Measurements from ENCODE around the gene MPO. TPM values are rescaled to one million over a fixed set of nuclear protein-coding genes. Genes with fewer than 3 reads are reported as not detected.

The MPO gene
- polyA plus RNA-seq, 2 donors: 0.02 TPM; not detected in 1

GRCh38 chr17:58238147-58238634 lies 42.5 kb downstream of the MPO start, which contains the start of gene LPO:
TSS of gene LPO (plus strand) at chr17:58238584. CDS start at chr17:58242980, 4,396 bp downstream.
- no peaks in the 10 kb centered on the region for H3K9me3 ChIP-seq (ENCODE audit: control insufficient read depth in 2 of 2, insufficient read depth in 1 of 2, low read depth in 1 of 2, low read length in 1 of 2)
- H3K36me3 ChIP-seq (ENCODE audit: control insufficient read depth in 2 of 2, insufficient read depth in 2 of 2, low read length in 1 of 2): no peaks in the 10 kb centered on the region
- H3K4me3 ChIP-seq (ENCODE audit: low read depth in 1 of 2, low read length in 2 of 2): no peak within 1 kb of the TSS
- 69 to 78% methylated on average over 5 of the region's 5 CpGs for WGBS, 2 donors
- H3K27ac ChIP-seq (ENCODE audit: low read depth in 2 of 2, low read length in 1 of 2): no peak within 1 kb of the TSS
- H3K27me3 ChIP-seq (ENCODE audit: control insufficient read depth in 1 of 2, insufficient read depth in 2 of 2, low read length in 2 of 2): no peaks in the 10 kb centered on the region
- H3K4me1 ChIP-seq (ENCODE audit: control insufficient read depth in 2 of 2, insufficient read depth in 2 of 2, low read length in 1 of 2): no peaks in the 10 kb centered on the region

DNA sequence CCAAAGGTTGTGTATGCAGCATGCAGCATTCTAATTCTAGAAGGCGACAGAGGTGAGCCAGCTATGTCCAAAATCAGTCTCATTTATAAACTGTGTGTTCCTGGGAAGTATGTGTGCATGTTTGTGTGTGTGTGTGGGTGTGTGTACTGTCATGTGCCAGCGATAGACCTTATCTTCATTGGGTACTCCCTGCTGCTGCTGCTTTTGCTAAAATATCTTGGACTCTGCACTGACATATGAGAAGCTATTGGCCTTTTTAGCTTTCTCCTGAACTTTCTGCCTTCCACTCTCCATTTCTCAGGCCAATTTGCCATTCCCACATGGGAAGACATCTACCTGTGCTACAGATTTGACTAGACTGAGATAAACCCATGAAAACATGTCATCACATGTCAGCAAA lies 44.3 kb downstream of the MPO start:
- no peak overlapping the region for H3K27ac ChIP-seq (ENCODE audit: low read depth in 2 of 2, low read length in 1 of 2)
- no peaks in the 10 kb centered on the region for H3K9me3 ChIP-seq (ENCODE audit: control insufficient read depth in 2 of 2, insufficient read depth in 1 of 2, low read depth in 1 of 2, low read length in 1 of 2)
- no peaks in the 10 kb centered on the region for H3K4me1 ChIP-seq (ENCODE audit: control insufficient read depth in 2 of 2, insufficient read depth in 2 of 2, low read length in 1 of 2)
- H3K36me3 ChIP-seq (ENCODE audit: control insufficient read depth in 2 of 2, insufficient read depth in 2 of 2, low read length in 1 of 2): no peaks in the 10 kb centered on the region
- no peaks in the 10 kb centered on the region for H3K27me3 ChIP-seq (ENCODE audit: control insufficient read depth in 1 of 2, insufficient read depth in 2 of 2, low read length in 2 of 2)
- H3K4me3 ChIP-seq (ENCODE audit: low read depth in 1 of 2, low read length in 2 of 2): no peak overlapping the region
- 78 to 83% methylated on average over 2 of the region's 2 CpGs for WGBS, 2 donors

- Histone ChIP-seq H3K9me3 (ENCODE audit: control insufficient read depth in 2 of 2, insufficient read depth in 1 of 2, low read depth in 1 of 2, low read length in 1 of 2) (no peaks in the 10 kb centered on the region), H3K27ac (ENCODE audit: low read depth in 2 of 2, low read length in 1 of 2) (no peak overlapping the region), H3K4me1 (ENCODE audit: control insufficient read depth in 2 of 2, insufficient read depth in 2 of 2, low read length in 1 of 2) (no peaks in the 10 kb centered on the region), H3K4me3 (ENCODE audit: low read depth in 1 of 2, low read length in 2 of 2) (no peak overlapping the region), H3K27me3 (ENCODE audit: control insufficient read depth in 1 of 2, insufficient read depth in 2 of 2, low read length in 2 of 2) (no peaks in the 10 kb centered on the region), H3K36me3 (ENCODE audit: control insufficient read depth in 2 of 2, insufficient read depth in 2 of 2, low read length in 1 of 2) (no peaks in the 10 kb centered on the region)
- WGBS, 2 donors: 53 to 72% methylated on average over 1 of the region's 1 CpG
Measured at GRCh38 chr17:58235821-58236220, 44.9 kb downstream of the MPO start.

DNA sequence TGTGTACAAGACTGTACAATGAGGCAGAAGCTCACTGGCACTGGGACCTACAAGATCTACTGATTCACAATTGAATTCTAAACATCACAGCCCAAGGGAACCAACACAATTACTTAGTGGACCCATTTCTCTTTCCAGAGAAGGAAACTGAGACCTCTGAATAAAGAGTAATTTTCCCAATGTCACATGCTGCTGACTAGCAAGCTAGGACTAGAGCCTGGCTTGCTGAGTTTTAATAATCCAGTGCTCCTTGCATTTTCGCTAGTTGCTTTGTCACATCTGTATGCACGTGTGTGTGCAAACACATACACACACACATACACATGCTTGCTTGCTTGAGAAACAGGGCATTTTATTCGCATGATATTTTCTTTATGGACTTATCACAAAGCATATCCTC lies 46.2 kb downstream of the MPO start:
- Histone ChIP-seq H3K27me3 (ENCODE audit: control insufficient read depth in 1 of 2, insufficient read depth in 2 of 2, low read length in 2 of 2) (no peaks in the 10 kb centered on the region), H3K27ac (ENCODE audit: low read depth in 2 of 2, low read length in 1 of 2) (no peak overlapping the region), H3K9me3 (ENCODE audit: control insufficient read depth in 2 of 2, insufficient read depth in 1 of 2, low read depth in 1 of 2, low read length in 1 of 2) (no peaks in the 10 kb centered on the region), H3K4me3 (ENCODE audit: low read depth in 1 of 2, low read length in 2 of 2) (no peak overlapping the region), H3K36me3 (ENCODE audit: control insufficient read depth in 2 of 2, insufficient read depth in 2 of 2, low read length in 1 of 2) (no peaks in the 10 kb centered on the region), H3K4me1 (ENCODE audit: control insufficient read depth in 2 of 2, insufficient read depth in 2 of 2, low read length in 1 of 2) (no peaks in the 10 kb centered on the region)
- WGBS, 2 donors: 76 to 79% methylated on average over 3 of the region's 3 CpGs

- Histone ChIP-seq H3K36me3 (ENCODE audit: control insufficient read depth in 2 of 2, insufficient read depth in 2 of 2, low read length in 1 of 2) (no peaks in the 10 kb centered on the region), H3K27ac (ENCODE audit: low read depth in 2 of 2, low read length in 1 of 2) (no peak overlapping the region), H3K27me3 (ENCODE audit: control insufficient read depth in 1 of 2, insufficient read depth in 2 of 2, low read length in 2 of 2) (no peaks in the 10 kb centered on the region), H3K4me3 (ENCODE audit: low read depth in 1 of 2, low read length in 2 of 2) (no peak overlapping the region), H3K9me3 (ENCODE audit: control insufficient read depth in 2 of 2, insufficient read depth in 1 of 2, low read depth in 1 of 2, low read length in 1 of 2) (no peaks in the 10 kb centered on the region), H3K4me1 (ENCODE audit: control insufficient read depth in 2 of 2, insufficient read depth in 2 of 2, low read length in 1 of 2) (no peaks in the 10 kb centered on the region)
- WGBS, 2 donors: 77 to 85% methylated on average over 3 of the region's 3 CpGs
Measured at GRCh38 chr17:58233543-58233942, 47.2 kb downstream of the MPO start.

GRCh38 chr17:58232707-58233156 lies 48.0 kb downstream of the MPO start:
- Histone ChIP-seq H3K4me1 (ENCODE audit: control insufficient read depth in 2 of 2, insufficient read depth in 2 of 2, low read length in 1 of 2) (no peaks in the 10 kb centered on the region), H3K27ac (ENCODE audit: low read depth in 2 of 2, low read length in 1 of 2) (no peak overlapping the region), H3K27me3 (ENCODE audit: control insufficient read depth in 1 of 2, insufficient read depth in 2 of 2, low read length in 2 of 2) (no peaks in the 10 kb centered on the region), H3K36me3 (ENCODE audit: control insufficient read depth in 2 of 2, insufficient read depth in 2 of 2, low read length in 1 of 2) (no peaks in the 10 kb centered on the region), H3K9me3 (ENCODE audit: control insufficient read depth in 2 of 2, insufficient read depth in 1 of 2, low read depth in 1 of 2, low read length in 1 of 2) (no peaks in the 10 kb centered on the region), H3K4me3 (ENCODE audit: low read depth in 1 of 2, low read length in 2 of 2) (no peak overlapping the region)
- WGBS, 2 donors: 47 to 55% methylated on average over 12 of the region's 12 CpGs

GRCh38 chr17:58231641-58232040 lies 49.1 kb downstream of the MPO start:
- H3K36me3 ChIP-seq (ENCODE audit: control insufficient read depth in 2 of 2, insufficient read depth in 2 of 2, low read length in 1 of 2): no peaks in the 10 kb centered on the region
- H3K4me3 ChIP-seq (ENCODE audit: low read depth in 1 of 2, low read length in 2 of 2): no peak overlapping the region
- 63 to 69% methylated on average over 2 of the region's 2 CpGs for WGBS, 2 donors
- no peaks in the 10 kb centered on the region for H3K9me3 ChIP-seq (ENCODE audit: control insufficient read depth in 2 of 2, insufficient read depth in 1 of 2, low read depth in 1 of 2, low read length in 1 of 2)
- no peaks in the 10 kb centered on the region for H3K27me3 ChIP-seq (ENCODE audit: control insufficient read depth in 1 of 2, insufficient read depth in 2 of 2, low read length in 2 of 2)
- H3K4me1 ChIP-seq (ENCODE audit: control insufficient read depth in 2 of 2, insufficient read depth in 2 of 2, low read length in 1 of 2): no peaks in the 10 kb centered on the region
- H3K27ac ChIP-seq (ENCODE audit: low read depth in 2 of 2, low read length in 1 of 2): no peak overlapping the region

DNA sequence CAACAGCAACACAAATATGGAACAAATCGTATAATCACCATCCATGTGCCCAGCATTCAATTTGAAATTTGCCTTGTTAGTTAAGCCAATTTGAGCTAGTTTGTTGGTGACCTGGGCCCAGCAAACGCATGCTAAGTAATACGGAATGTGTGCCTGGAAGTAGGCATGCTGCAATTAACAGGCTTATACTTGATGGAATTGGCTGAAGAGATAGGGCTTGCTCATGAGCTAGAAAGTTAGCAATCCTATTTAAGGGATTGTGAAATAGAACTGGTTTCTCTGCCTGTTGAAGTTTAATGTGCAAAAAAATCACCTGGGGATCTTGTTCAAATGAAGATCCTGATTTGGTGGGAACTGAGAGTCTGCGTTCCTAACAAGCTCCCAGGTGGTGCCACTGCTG lies 50.9 kb downstream of the MPO start:
- no peaks in the 10 kb centered on the region for H3K9me3 ChIP-seq (ENCODE audit: control insufficient read depth in 2 of 2, insufficient read depth in 1 of 2, low read depth in 1 of 2, low read length in 1 of 2)
- 80 to 86% methylated on average over 4 of the region's 4 CpGs for WGBS, 2 donors
- no peak overlapping the region for H3K4me3 ChIP-seq (ENCODE audit: low read depth in 1 of 2, low read length in 2 of 2)
- no peaks in the 10 kb centered on the region for H3K4me1 ChIP-seq (ENCODE audit: control insufficient read depth in 2 of 2, insufficient read depth in 2 of 2, low read length in 1 of 2)
- H3K36me3 ChIP-seq (ENCODE audit: control insufficient read depth in 2 of 2, insufficient read depth in 2 of 2, low read length in 1 of 2): no peaks in the 10 kb centered on the region
- no peak overlapping the region for H3K27ac ChIP-seq (ENCODE audit: low read depth in 2 of 2, low read length in 1 of 2)
- no peaks in the 10 kb centered on the region for H3K27me3 ChIP-seq (ENCODE audit: control insufficient read depth in 1 of 2, insufficient read depth in 2 of 2, low read length in 2 of 2)

DNA sequence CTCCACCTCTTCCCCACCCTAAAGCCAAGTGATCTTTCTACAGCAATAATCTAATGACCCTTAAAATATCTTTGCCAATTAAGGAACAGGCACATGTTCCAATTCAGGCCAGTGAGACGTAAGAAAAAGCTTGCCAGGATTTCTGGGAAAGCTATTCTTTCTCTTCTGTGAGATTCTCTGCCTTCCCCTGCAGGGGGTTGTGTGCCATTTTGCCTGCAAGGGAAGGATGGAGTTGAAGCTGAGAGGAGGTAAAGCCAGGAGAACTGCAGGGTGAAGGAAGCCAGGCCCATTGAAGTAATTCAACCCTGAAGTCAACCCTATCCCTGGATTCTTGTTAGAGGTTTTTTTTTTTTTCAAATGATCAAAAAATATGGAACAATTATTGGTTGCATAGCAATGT lies 51.4 kb downstream of the MPO start:
- Histone ChIP-seq H3K36me3 (ENCODE audit: control insufficient read depth in 2 of 2, insufficient read depth in 2 of 2, low read length in 1 of 2) (no peaks in the 10 kb centered on the region), H3K4me3 (ENCODE audit: low read depth in 1 of 2, low read length in 2 of 2) (no peak overlapping the region), H3K4me1 (ENCODE audit: control insufficient read depth in 2 of 2, insufficient read depth in 2 of 2, low read length in 1 of 2) (no peaks in the 10 kb centered on the region), H3K27ac (ENCODE audit: low read depth in 2 of 2, low read length in 1 of 2) (no peak overlapping the region), H3K9me3 (ENCODE audit: control insufficient read depth in 2 of 2, insufficient read depth in 1 of 2, low read depth in 1 of 2, low read length in 1 of 2) (no peaks in the 10 kb centered on the region), H3K27me3 (ENCODE audit: control insufficient read depth in 1 of 2, insufficient read depth in 2 of 2, low read length in 2 of 2) (no peaks in the 10 kb centered on the region)
- WGBS, 2 donors: 44 to 67% methylated on average over 1 of the region's 1 CpG

DNA sequence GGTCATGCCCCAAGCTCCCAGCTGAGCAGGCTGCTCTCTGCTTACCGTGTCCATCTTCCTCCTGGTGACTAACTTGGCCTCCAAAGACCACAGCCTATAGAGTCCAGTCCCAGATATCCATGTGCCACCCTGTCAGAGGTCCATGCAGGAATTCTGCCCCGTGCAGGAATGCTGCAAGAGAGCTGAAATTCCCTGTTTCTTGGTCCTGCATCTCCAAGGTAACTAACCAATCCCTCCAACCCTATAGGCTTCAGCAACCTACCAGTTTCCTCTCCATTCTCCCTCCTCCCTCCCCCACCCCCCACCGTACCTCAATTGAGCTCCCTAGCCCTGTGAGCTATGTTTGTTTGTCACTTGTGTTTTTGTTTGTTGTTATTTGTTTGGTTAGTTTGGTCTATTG lies 52.1 kb downstream of the MPO start:
- Histone ChIP-seq H3K27ac (ENCODE audit: low read depth in 2 of 2, low read length in 1 of 2) (no peak overlapping the region), H3K4me1 (ENCODE audit: control insufficient read depth in 2 of 2, insufficient read depth in 2 of 2, low read length in 1 of 2) (no peaks in the 10 kb centered on the region), H3K36me3 (ENCODE audit: control insufficient read depth in 2 of 2, insufficient read depth in 2 of 2, low read length in 1 of 2) (no peaks in the 10 kb centered on the region), H3K4me3 (ENCODE audit: low read depth in 1 of 2, low read length in 2 of 2) (no peak overlapping the region), H3K27me3 (ENCODE audit: control insufficient read depth in 1 of 2, insufficient read depth in 2 of 2, low read length in 2 of 2) (no peaks in the 10 kb centered on the region), H3K9me3 (ENCODE audit: control insufficient read depth in 2 of 2, insufficient read depth in 1 of 2, low read depth in 1 of 2, low read length in 1 of 2) (no peaks in the 10 kb centered on the region)
- 40 to 53% methylated on average over 3 of the region's 3 CpGs for WGBS, 2 donors
